HG03520 (cell line): Measurements from ENCODE around the gene CNGA1.
A peak's percentile ranks its signal among the peaks of the same experiment; 100 is the strongest.

Source experiments
- ATAC-seq: cut with Tn5 transposase; IDR thresholded peaks from one replicate; pipeline ENCODE4 v1.9.1; 2021; ENCODE audit warnings: mild to moderate bottlenecking, moderate library complexity; ENCODE audit not compliant: unreplicated experiment

Gene CNGA1

GRCh38 chr4:47913861-47914219, 102.6 kb downstream of the CNGA1 start:
- ATAC-seq, result peak; percentile 13

- no peak for ATAC-seq
Observed at GRCh38 chr4:47913330-47913729, 103.2 kb downstream of the CNGA1 start.

- ATAC-seq, result no peak
Observed at GRCh38 chr4:47907089-47907646, 109.3 kb downstream of the CNGA1 start.

- ATAC-seq, result no peak
Observed at GRCh38 chr4:47899639-47900038, 116.8 kb downstream of the CNGA1 start.

- ATAC-seq, result no peak
Observed at GRCh38 chr4:47891928-47892327, 124.6 kb downstream of the CNGA1 start.
